ENCODE results near the gene RETREG1.

DNA sequence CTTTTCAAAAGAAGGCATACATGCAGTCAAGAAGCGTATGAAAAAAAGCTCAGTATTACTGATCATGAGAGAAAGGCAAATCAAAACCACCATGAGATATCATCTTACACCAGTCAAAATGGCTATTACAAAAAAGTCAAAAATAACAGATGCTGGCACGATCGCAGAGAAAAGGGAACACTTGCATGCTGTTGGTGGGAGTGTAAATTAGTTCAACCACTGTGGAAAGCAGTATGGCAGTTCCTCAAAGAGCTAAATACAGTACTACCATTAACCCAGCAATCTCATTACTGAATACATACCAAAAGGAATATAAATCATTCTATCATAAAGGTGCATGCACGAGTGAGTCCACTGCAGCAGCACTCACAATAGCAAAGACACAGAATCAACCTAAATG, 24.5 kb downstream of the RETREG1 start:
- TF ChIP-seq CTCF (IDR thresholded peaks at IDR 0.05; ENCODE audit: borderline replicate concordance, extremely low read depth, low read length, poor library complexity, severe bottlenecking): no peak
- no peak for TF ChIP-seq EZH2 (IDR thresholded peaks at IDR 0.05; ENCODE audit: borderline replicate concordance, low read depth, low read length, severe bottlenecking)
